Measurements from ENCODE around the gene SPATA12.

The SPATA12 gene

DNA sequence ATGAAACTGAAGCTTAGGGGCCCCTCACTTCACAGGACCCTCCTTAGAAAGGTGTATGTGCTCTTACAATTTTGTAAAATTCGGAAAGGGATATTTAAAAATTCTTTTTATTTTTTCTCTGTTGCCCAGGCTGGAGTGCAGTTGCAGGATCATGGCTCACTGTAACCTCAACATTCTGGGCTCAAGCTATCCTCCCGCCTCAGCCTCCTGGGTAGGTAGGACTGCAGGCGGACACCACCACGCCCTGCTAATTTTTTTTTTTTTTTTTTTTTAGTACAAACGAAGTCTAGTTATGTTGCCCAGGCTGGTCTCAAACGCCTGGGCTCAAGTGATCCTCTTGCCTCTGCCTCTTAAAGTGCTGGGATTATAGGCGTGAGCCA is 45.1 kb upstream of the SPATA12 start:
- peaks cover 7% of the 10 kb centered on the region for H3K4me1 ChIP-seq (ENCODE audit: insufficient read depth, low read length, poor library complexity, severe bottlenecking)
- no peaks in the 10 kb centered on the region for H3K27me3 ChIP-seq (ENCODE audit: insufficient read depth, low read length, poor library complexity, severe bottlenecking)
- H3K79me2 ChIP-seq (ENCODE audit: insufficient read depth, low read length), result no peaks in the 10 kb centered on the region
- no peaks in the 10 kb centered on the region for H4K20me1 ChIP-seq (ENCODE audit: insufficient read depth, low read length, poor library complexity, severe bottlenecking)
- no peak overlapping the region for H3K9ac ChIP-seq (ENCODE audit: low read depth, low read length, poor library complexity, severe bottlenecking)
- TF ChIP-seq, protein P1, sequence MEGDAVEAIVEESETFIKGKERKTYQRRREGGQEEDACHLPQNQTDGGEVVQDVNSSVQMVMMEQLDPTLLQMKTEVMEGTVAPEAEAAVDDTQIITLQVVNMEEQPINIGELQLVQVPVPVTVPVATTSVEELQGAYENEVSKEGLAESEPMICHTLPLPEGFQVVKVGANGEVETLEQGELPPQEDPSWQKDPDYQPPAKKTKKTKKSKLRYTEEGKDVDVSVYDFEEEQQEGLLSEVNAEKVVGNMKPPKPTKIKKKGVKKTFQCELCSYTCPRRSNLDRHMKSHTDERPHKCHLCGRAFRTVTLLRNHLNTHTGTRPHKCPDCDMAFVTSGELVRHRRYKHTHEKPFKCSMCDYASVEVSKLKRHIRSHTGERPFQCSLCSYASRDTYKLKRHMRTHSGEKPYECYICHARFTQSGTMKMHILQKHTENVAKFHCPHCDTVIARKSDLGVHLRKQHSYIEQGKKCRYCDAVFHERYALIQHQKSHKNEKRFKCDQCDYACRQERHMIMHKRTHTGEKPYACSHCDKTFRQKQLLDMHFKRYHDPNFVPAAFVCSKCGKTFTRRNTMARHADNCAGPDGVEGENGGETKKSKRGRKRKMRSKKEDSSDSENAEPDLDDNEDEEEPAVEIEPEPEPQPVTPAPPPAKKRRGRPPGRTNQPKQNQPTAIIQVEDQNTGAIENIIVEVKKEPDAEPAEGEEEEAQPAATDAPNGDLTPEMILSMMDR (conservative IDR thresholded peaks at IDR 0.05; ENCODE audit: low read length), result no peak
- TF ChIP-seq EZH2phosphoT487 (IDR thresholded peaks at IDR 0.05; ENCODE audit: borderline replicate concordance), result no peak
- H3K36me3 ChIP-seq (ENCODE audit: insufficient read depth, low read length), result no peaks in the 10 kb centered on the region
- no peak overlapping the region for H3K4me2 ChIP-seq (ENCODE audit: low read depth, low read length, poor library complexity, severe bottlenecking)
- H3K9me2 ChIP-seq (replicated peaks; ENCODE audit: low read depth, low read length), result no peaks in the 10 kb centered on the region
- H2AFZ ChIP-seq (ENCODE audit: low read length), result no peak overlapping the region
- no peaks in the 10 kb centered on the region for H3F3A ChIP-seq (ENCODE audit: low read depth)
- H3K4me3 ChIP-seq (ENCODE audit: low read length, poor library complexity, severe bottlenecking), result no peak overlapping the region
- no peaks in the 10 kb centered on the region for H3K9me3 ChIP-seq (ENCODE audit: insufficient read depth, low read depth, low read length)

DNA sequence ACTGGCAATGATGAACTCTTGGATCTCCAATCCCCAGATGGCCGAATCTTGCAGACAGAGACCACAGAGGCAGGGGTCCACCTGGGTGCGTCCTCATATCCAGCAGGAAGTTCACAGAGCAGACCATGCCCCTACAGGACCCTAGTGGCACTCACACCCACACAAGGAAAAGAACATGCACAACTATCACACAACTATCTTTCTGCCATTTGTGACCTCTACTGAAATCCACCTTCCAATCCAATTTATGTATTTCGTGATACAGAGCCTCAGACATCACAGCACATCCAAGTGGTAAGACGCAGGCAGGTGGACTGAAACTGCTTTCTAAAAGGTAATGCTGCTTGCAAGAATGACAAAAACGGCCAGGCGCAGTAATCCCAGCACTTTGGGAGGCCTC is 44.6 kb upstream of the SPATA12 start:
- H3K9me3 ChIP-seq (ENCODE audit: insufficient read depth, low read depth, low read length), result no peaks in the 10 kb centered on the region
- no peak overlapping the region for H2AFZ ChIP-seq (ENCODE audit: low read length)
- no peaks in the 10 kb centered on the region for H3K79me2 ChIP-seq (ENCODE audit: insufficient read depth, low read length)
- H3K36me3 ChIP-seq (ENCODE audit: insufficient read depth, low read length), result no peaks in the 10 kb centered on the region
- H3K9ac ChIP-seq (ENCODE audit: low read depth, low read length, poor library complexity, severe bottlenecking), result no peak overlapping the region
- H3K4me1 ChIP-seq (ENCODE audit: insufficient read depth, low read length, poor library complexity, severe bottlenecking), result peaks cover 7% of the 10 kb centered on the region
- no peak overlapping the region for H3K4me2 ChIP-seq (ENCODE audit: low read depth, low read length, poor library complexity, severe bottlenecking)
- no peaks in the 10 kb centered on the region for H3K27me3 ChIP-seq (ENCODE audit: insufficient read depth, low read length, poor library complexity, severe bottlenecking)
- TF ChIP-seq, protein P1 (conservative IDR thresholded peaks at IDR 0.05; ENCODE audit: low read length), result no peak; the same call in 1 of the 2 replicates
- no peak overlapping the region for H3K4me3 ChIP-seq (ENCODE audit: low read length, poor library complexity, severe bottlenecking)
- no peaks in the 10 kb centered on the region for H3K9me2 ChIP-seq (replicated peaks; ENCODE audit: low read depth, low read length)
- no peaks in the 10 kb centered on the region for H4K20me1 ChIP-seq (ENCODE audit: insufficient read depth, low read length, poor library complexity, severe bottlenecking)
- H3F3A ChIP-seq (ENCODE audit: low read depth), result no peaks in the 10 kb centered on the region

DNA sequence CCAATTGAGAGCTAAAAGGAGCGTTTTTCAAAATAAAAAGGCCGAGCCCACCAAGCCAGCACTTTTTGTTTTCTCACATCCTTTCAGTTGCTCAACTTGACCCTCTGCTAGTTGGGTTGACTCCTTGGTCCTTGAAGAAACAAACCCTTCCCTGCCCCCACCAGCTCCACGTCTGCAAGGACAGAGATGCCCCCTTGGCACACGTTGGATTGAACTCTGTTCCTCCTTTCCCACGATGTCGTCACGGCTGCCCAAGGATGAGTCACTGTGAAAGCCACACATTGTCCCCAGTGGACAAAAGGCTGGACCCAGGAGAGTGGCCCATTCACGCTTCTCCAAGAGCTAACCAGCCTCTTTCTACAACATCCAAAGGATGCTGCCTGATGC is 43.0 kb upstream of the SPATA12 start:
- no peaks in the 10 kb centered on the region for H3K9me3 ChIP-seq (ENCODE audit: insufficient read depth, low read depth, low read length)
- no peak for TF ChIP-seq EZH2phosphoT487 (IDR thresholded peaks at IDR 0.05; ENCODE audit: borderline replicate concordance)
- TF ChIP-seq, protein P1 (conservative IDR thresholded peaks at IDR 0.05; ENCODE audit: low read length), result no peak
- H3F3A ChIP-seq (ENCODE audit: low read depth), result no peaks in the 10 kb centered on the region
- H2AFZ ChIP-seq (ENCODE audit: low read length), result no peak overlapping the region
- H3K4me3 ChIP-seq (ENCODE audit: low read length, poor library complexity, severe bottlenecking), result no peak overlapping the region
- H3K79me2 ChIP-seq (ENCODE audit: insufficient read depth, low read length), result no peaks in the 10 kb centered on the region
- H3K4me2 ChIP-seq (ENCODE audit: low read depth, low read length, poor library complexity, severe bottlenecking), result no peak overlapping the region
- H3K27me3 ChIP-seq (ENCODE audit: insufficient read depth, low read length, poor library complexity, severe bottlenecking), result no peaks in the 10 kb centered on the region
- no peaks in the 10 kb centered on the region for H4K20me1 ChIP-seq (ENCODE audit: insufficient read depth, low read length, poor library complexity, severe bottlenecking)
- H3K4me1 ChIP-seq (ENCODE audit: insufficient read depth, low read length, poor library complexity, severe bottlenecking), result peaks cover 7% of the 10 kb centered on the region
- H3K9ac ChIP-seq (ENCODE audit: low read depth, low read length, poor library complexity, severe bottlenecking), result no peak overlapping the region
- H3K36me3 ChIP-seq (ENCODE audit: insufficient read depth, low read length), result no peaks in the 10 kb centered on the region
- no peaks in the 10 kb centered on the region for H3K9me2 ChIP-seq (replicated peaks; ENCODE audit: low read depth, low read length)
